ENCODE results near the gene LMF1.

The LMF1 gene

DNA sequence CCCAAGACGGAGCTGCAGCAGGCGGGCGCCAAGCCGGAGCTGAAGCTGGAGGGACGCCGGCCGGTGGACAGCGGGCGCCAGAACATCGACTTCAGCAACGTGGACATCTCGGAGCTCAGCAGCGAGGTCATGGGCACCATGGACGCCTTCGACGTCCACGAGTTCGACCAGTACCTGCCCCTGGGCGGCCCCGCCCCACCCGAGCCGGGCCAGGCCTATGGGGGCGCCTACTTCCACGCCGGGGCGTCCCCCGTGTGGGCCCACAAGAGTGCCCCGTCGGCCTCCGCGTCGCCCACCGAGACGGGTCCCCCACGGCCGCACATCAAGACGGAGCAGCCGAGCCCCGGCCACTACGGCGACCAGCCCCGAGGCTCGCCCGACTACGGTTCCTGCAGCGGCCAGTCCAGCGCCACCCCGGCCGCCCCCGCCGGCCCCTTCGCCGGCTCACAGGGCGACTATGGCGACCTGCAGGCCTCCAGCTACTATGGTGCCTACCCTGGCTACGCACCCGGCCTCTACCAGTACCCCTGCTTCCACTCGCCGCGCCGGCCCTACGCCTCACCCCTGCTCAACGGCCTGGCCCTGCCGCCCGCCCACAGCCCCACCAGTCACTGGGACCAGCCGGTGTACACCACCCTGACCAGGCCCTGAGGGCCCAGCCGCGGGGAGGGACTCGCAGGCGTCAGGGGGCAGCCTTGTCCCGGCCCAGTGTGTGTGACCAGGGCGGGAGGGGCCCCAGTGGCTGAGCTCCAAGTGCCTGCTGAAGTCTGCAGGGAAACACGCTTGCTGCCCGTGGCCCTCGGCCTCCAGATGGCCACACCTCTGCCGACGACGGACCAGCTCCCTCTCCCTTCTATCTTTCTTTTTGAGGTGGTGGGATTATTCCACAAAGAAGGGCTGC is 14.2 kb upstream of the LMF1 start:
- no peak overlapping the region for H3K4me3 ChIP-seq (ENCODE audit: low read depth, low read length)
- TF ChIP-seq, protein P1, sequence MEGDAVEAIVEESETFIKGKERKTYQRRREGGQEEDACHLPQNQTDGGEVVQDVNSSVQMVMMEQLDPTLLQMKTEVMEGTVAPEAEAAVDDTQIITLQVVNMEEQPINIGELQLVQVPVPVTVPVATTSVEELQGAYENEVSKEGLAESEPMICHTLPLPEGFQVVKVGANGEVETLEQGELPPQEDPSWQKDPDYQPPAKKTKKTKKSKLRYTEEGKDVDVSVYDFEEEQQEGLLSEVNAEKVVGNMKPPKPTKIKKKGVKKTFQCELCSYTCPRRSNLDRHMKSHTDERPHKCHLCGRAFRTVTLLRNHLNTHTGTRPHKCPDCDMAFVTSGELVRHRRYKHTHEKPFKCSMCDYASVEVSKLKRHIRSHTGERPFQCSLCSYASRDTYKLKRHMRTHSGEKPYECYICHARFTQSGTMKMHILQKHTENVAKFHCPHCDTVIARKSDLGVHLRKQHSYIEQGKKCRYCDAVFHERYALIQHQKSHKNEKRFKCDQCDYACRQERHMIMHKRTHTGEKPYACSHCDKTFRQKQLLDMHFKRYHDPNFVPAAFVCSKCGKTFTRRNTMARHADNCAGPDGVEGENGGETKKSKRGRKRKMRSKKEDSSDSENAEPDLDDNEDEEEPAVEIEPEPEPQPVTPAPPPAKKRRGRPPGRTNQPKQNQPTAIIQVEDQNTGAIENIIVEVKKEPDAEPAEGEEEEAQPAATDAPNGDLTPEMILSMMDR (IDR thresholded peaks at IDR 0.05; ENCODE audit: borderline replicate concordance, insufficient read depth, low read depth, low read length), result no peak

DNA sequence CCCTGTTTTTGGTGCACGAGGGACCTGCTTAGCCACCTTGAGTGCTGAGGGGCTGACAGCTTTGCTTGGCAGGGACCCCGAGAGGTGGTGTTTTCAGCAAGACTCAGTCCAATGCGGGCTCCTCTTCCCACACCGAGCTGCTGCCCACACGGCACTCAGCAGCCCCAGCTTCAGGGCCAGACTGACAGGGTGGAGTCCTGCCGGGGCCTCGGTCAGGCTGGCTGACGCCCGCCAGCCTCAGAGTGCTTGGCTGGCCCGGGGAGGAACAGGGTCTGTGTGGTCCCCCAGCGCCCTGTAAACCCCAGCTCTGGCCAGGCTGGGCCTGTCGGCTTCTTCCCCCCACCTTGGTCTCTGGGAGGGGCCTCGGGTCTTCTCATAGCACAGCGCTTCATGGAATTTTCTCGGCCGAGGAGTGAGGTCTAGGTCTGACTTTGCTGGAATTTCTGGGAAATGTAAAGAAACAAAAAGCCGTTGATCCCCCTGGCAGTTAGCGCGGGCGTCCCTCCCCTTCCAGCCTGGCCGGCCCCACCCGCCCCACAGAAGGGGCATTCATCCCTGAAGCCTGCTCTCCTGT is 13.4 kb upstream of the LMF1 start:
- H3K4me3 ChIP-seq (ENCODE audit: low read depth, low read length), result no peak overlapping the region
- TF ChIP-seq, protein P1 (IDR thresholded peaks at IDR 0.05; ENCODE audit: borderline replicate concordance, insufficient read depth, low read depth, low read length), result no peak

DNA sequence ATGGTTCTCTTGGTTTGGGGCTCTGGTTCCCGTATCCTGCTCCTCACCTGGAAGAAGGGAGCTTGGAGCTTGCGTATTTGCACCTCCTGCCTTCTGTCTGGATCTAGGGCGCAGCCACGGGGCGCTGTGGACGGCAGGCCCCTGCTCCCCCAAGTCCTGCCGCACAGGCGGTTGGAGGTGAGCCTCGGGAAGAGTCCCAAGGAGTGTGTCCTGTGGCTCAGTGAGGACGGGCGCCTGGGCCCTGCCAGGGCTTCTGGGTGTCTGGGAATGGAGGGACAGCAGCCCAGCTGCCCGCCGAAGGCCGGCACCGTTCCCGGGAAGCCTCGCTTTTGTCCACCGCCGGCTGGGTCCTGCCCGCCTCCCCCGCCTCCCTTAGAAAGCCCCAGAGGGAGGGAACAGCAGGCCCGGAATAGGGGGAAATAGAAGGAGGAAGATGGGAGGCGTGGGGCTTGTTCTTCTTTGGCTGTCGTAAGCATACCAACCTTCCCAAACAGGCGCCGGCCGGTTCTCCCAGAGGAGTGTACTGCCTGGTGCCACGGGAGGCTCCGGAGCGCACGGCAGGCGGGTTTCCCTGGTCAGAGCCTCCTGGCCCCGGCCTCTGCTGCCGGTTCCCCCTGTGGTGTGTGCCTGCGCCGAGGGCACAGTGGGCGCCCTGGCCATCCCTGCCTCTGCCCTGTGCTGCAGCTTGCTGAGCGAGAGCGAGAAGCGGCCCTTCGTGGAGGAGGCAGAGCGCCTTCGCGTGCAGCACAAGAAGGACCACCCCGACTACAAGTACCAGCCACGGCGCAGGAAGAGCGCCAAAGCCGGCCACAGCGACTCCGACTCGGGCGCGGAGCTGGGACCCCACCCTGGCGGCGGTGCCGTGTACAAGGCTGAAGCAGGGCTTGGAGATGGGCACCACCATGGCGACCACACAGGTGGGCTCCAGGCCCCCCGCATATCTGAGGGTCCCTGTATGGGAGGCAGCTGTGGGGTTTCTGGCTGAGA is 12.6 kb upstream of the LMF1 start:
- no peak overlapping the region for H3K4me3 ChIP-seq (ENCODE audit: low read depth, low read length)

DNA sequence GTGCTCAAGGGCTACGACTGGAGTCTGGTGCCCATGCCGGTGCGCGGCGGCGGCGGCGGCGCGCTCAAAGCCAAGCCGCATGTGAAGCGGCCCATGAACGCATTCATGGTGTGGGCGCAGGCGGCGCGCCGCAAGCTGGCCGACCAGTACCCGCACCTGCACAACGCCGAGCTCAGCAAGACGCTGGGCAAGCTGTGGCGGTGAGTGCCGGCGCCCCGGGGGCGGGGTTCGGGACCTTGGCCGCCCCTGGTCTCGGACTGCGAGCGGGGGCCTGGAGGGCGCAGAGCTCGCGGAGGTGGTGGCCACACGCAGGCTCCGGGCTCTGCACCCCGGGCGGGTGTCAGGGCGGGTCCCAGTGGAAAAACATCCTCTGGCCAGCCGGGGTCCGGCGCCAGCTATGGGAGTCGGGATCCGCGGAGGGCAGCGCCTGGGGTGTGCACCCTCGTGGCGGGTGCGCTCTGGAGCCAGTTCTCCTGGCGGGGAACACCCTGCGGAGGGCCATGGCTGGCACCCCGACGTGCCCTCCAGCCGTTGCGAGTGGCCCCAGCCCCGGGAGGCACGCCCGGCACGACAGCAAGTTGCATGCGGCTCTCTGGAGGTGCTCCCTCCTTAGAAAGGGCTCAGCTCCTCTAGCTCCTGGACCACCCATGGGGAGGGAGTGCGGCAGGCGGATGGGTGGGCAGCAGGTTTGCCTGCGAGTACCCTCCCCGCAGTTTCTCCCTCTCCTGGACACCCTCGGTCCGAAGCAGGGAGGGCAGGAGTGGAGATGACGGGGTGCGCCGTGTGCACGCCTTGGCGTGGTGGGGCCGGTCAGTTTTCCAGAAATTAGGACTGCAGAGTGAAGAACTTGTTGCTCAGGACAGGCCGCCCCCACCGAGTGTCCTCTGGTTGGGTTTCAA is 11.6 kb upstream of the LMF1 start:
- no peak overlapping the region for H3K4me3 ChIP-seq (ENCODE audit: low read depth, low read length)

More for the DNA sequence above, 12.6 kb upstream of the LMF1 start:
- TF ChIP-seq, protein P1 (IDR thresholded peaks at IDR 0.05; ENCODE audit: borderline replicate concordance, insufficient read depth, low read depth, low read length), result no peak

DNA sequence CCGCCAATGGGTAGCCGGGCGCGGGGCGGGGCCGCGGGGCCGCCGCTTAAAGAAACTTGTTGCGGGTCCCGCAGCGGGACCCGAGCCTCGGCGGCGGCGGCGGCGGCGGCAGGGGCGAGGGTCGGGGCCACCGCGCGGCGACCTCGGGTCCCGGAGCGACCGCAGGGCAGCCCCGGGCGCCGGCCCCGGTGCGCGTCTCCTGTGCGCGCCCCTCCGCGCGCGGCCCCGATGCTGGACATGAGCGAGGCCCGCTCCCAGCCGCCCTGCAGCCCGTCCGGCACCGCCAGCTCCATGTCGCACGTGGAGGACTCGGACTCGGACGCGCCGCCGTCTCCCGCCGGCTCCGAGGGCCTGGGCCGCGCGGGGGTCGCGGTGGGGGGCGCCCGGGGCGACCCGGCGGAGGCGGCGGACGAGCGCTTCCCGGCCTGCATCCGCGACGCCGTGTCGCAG is 10.9 kb upstream of the LMF1 start, which contains the start of gene SOX8:
Gene SOX8 (plus strand): TSS at position 76 of the 450 bp plus-strand sequence. CDS start 153 bp downstream, at position 229.
- TF ChIP-seq, protein P1 (IDR thresholded peaks at IDR 0.05; ENCODE audit: borderline replicate concordance, insufficient read depth, low read depth, low read length), result no peak
- no peak within 1 kb of the TSS for H3K4me3 ChIP-seq (ENCODE audit: low read depth, low read length)

More for the DNA sequence above, 11.6 kb upstream of the LMF1 start:
- TF ChIP-seq, protein P1 (IDR thresholded peaks at IDR 0.05; ENCODE audit: borderline replicate concordance, insufficient read depth, low read depth, low read length), result no peak

DNA sequence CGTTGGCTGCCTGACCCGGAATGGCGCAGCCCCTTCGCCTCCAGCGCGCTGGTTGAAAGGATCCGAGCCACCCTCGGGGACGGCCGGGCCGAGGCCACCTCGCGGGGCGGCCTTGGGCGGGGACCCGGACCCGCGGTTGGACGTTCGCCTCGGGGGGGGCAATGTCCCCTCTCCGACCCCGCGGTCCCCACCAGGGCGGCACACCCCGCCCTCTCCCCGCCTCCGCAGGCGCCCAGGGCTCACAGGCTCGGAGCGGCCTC is 9.7 kb upstream of the LMF1 start:
- H3K4me3 ChIP-seq (ENCODE audit: low read depth, low read length), result no peak overlapping the region
- TF ChIP-seq, protein P1 (IDR thresholded peaks at IDR 0.05; ENCODE audit: borderline replicate concordance, insufficient read depth, low read depth, low read length), result no peak

Data from GM12875 (cell line).